Thoracic aorta (tissue), 2 donors: Measurements from ENCODE around the gene RREB1. TPM values are rescaled to one million over a fixed set of nuclear protein-coding genes. Genes with fewer than 3 reads are reported as not detected.

Experiments
- ATAC-seq: fragments of 150-250 bp; one replicate; pipeline ENCODE4 v1.8.0; 2017; ENCODE audit warnings: low read depth; ENCODE audit not compliant: insufficient number of reproducible peaks, low FRiP score
- DNase-seq: peaks from one replicate; pipeline ENCODE4 v3.0.0-alpha.2; 2020; ENCODE audit warnings: low spot score
- H3K27ac ChIP-seq, 2 donors: fragments of 200-600 bp; sonication (generic); 1 replicate in 1 of 2; 2 replicates in 1 of 2; pipeline ENCODE4 v1.5.1; 2016; ENCODE audit warnings: mild to moderate bottlenecking in 2 of 2, moderate library complexity in 2 of 2
- H3K27me3 ChIP-seq: fragments of 200-600 bp; sonication (generic); replicated peaks from 2 replicates; pipeline ENCODE4 v1.6.0; 2016; ENCODE audit warnings: mild to moderate bottlenecking; ENCODE audit not compliant: insufficient read depth
- H3K36me3 ChIP-seq: fragments of 200-600 bp; sonication (generic); one replicate; pipeline ENCODE4 v1.5.1; 2016
- H3K4me1 ChIP-seq, 2 donors: fragments of 200-600 bp; sonication (generic); 1 replicate in 1 of 2; 2 replicates in 1 of 2; pipeline versions ENCODE4 v1.5.1 to v1.6.0; 2016; ENCODE audit warnings: low read depth in 2 of 2, mild to moderate bottlenecking in 1 of 2; ENCODE audit not compliant: control insufficient read depth in 1 of 2
- H3K4me3 ChIP-seq: fragments of 200-600 bp; sonication (generic); 2 replicates; pipeline ENCODE4 v1.5.1; 2016; ENCODE audit warnings: mild to moderate bottlenecking
- H3K9me3 ChIP-seq: fragments of 200-600 bp; sonication (generic); 2 replicates; pipeline ENCODE4 v1.5.1; 2016
- total RNA-seq, 2 donors: library from RNA; depleted of rRNA; stranded (reverse); fragments of >200 nt; gene quantifications; one replicate each; pipeline versions ENCODE4 v1.1.0 to v1.2.3, GENCODE V29; 2016
- TF ChIP-seq, protein P1 (sequence below): fragments of 200-600 bp; sonication (generic); IDR thresholded peaks from one replicate; pipeline ENCODE4 v1.5.1; 2019; ENCODE audit warnings: antibody characterized with exemption

RREB1 gene
- total RNA-seq, 2 donors from 2014 or later: 30.6 to 39.3 TPM

- TF ChIP-seq, protein P1, sequence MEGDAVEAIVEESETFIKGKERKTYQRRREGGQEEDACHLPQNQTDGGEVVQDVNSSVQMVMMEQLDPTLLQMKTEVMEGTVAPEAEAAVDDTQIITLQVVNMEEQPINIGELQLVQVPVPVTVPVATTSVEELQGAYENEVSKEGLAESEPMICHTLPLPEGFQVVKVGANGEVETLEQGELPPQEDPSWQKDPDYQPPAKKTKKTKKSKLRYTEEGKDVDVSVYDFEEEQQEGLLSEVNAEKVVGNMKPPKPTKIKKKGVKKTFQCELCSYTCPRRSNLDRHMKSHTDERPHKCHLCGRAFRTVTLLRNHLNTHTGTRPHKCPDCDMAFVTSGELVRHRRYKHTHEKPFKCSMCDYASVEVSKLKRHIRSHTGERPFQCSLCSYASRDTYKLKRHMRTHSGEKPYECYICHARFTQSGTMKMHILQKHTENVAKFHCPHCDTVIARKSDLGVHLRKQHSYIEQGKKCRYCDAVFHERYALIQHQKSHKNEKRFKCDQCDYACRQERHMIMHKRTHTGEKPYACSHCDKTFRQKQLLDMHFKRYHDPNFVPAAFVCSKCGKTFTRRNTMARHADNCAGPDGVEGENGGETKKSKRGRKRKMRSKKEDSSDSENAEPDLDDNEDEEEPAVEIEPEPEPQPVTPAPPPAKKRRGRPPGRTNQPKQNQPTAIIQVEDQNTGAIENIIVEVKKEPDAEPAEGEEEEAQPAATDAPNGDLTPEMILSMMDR: no peak
- no peaks in the 10 kb centered on the region for H3K27me3 ChIP-seq
- H3K4me3 ChIP-seq: no peak overlapping the region
- no peaks in the 10 kb centered on the region for H3K9me3 ChIP-seq
- DNase-seq (no peak), ATAC-seq (no peak)
- no peaks in the 10 kb centered on the region for H3K36me3 ChIP-seq
- no peak overlapping the region for H3K27ac ChIP-seq
- peaks cover 19 to 46% of the 10 kb centered on the region in 2 donors for H3K4me1 ChIP-seq
Measured at GRCh38 chr6:7161845-7162244, 54.1 kb downstream of the RREB1 start.

- H3K4me3 ChIP-seq: no peak overlapping the region
Measured at GRCh38 chr6:7163661-7164071, 55.9 kb downstream of the RREB1 start.

GRCh38 chr6:7164536-7165001 is 56.8 kb downstream of the RREB1 start:
- ATAC-seq: no peak
- Histone ChIP-seq H3K9me3 (no peaks in the 10 kb centered on the region), H3K4me3 (no peak overlapping the region), H3K36me3 (no peaks in the 10 kb centered on the region), H3K27ac (no peak overlapping the region), H3K27me3 (no peaks in the 10 kb centered on the region), H3K4me1 (peaks cover 23 to 54% of the 10 kb centered on the region in 2 donors)
- DNase-seq: no peak
- TF ChIP-seq, protein P1: no peak

More at GRCh38 chr6:7163661-7164071, 55.9 kb downstream of the RREB1 start:
- TF ChIP-seq, protein P1: no peak
- Histone ChIP-seq H3K4me1 (peaks cover 14 to 45% of the 10 kb centered on the region in 2 donors), H3K27ac (no peak overlapping the region), H3K9me3 (no peaks in the 10 kb centered on the region), H3K27me3 (no peaks in the 10 kb centered on the region), H3K36me3 (no peaks in the 10 kb centered on the region)
- no peak for ATAC-seq
- no peak for DNase-seq

DNA sequence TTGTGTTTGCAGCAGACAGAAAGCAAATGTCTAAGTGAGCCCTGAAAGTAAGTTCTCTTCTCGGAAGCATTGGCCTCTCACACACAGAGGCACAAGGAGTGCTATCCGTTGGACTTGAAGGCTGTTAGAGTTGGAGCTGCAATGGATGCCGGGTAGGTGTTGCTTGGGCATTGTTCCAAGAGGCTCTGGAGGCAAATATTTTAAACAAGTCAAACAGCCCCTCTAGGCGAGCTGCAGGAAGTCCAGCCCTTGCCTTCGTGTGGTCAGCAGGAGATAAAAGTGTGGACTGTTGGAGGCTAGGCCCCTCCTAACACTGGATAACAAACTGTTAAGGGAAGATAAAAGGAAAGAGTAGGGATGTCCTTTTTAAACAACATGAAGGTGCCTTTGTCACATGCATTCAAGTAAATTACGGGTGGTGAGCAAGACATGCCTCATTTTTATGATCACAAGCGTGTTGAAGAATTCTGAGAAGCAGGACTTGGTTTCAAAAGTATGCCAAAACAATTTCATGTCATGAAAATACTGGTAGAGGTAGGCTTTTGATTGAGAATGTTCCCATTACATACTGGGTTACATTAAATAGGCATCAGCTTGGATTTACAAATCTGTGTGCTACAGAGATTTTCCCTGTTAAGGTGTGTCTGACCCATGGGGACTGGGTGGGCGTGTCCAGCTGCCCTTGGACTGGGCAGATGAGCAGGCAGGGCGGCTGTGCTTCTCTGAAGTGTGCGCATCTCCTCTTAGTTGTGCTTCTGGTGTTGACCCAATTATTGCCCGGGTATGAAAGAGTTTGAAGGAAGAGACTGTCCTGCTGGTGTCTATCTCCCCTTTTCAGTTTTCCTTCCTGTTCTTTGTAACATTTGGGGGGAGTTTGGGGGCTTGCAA is 57.5 kb downstream of the RREB1 start:
- Histone ChIP-seq H3K4me3 (no peak overlapping the region), H3K4me1 (peaks cover 30 to 60% of the 10 kb centered on the region in 2 donors), H3K27me3 (no peaks in the 10 kb centered on the region), H3K27ac (no peak overlapping the region), H3K36me3 (no peaks in the 10 kb centered on the region), H3K9me3 (no peaks in the 10 kb centered on the region)
- ATAC-seq (no peak), DNase-seq (no peak)
- TF ChIP-seq, protein P1: no peak

GRCh38 chr6:7165890-7166267 is 58.1 kb downstream of the RREB1 start:
- Histone ChIP-seq H3K36me3 (no peaks in the 10 kb centered on the region), H3K4me3 (no peak overlapping the region), H3K4me1 (peaks cover 36 to 67% of the 10 kb centered on the region in 2 donors), H3K27ac (no peak overlapping the region), H3K9me3 (no peaks in the 10 kb centered on the region), H3K27me3 (no peaks in the 10 kb centered on the region)
- ATAC-seq (no peak), DNase-seq (no peak)
- TF ChIP-seq, protein P1: no peak
